ENCODE measurements around the gene ACBD6.

GRCh38 chr1:180431683-180432082 is 70.7 kb downstream of the ACBD6 start:
- TF ChIP-seq, protein P1, sequence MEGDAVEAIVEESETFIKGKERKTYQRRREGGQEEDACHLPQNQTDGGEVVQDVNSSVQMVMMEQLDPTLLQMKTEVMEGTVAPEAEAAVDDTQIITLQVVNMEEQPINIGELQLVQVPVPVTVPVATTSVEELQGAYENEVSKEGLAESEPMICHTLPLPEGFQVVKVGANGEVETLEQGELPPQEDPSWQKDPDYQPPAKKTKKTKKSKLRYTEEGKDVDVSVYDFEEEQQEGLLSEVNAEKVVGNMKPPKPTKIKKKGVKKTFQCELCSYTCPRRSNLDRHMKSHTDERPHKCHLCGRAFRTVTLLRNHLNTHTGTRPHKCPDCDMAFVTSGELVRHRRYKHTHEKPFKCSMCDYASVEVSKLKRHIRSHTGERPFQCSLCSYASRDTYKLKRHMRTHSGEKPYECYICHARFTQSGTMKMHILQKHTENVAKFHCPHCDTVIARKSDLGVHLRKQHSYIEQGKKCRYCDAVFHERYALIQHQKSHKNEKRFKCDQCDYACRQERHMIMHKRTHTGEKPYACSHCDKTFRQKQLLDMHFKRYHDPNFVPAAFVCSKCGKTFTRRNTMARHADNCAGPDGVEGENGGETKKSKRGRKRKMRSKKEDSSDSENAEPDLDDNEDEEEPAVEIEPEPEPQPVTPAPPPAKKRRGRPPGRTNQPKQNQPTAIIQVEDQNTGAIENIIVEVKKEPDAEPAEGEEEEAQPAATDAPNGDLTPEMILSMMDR (IDR thresholded peaks at IDR 0.05): no peak
- no peak for TF ChIP-seq POLR2AphosphoS5 (IDR thresholded peaks at IDR 0.05; ENCODE audit: low read depth, low read length)
- TF ChIP-seq, protein P2, sequence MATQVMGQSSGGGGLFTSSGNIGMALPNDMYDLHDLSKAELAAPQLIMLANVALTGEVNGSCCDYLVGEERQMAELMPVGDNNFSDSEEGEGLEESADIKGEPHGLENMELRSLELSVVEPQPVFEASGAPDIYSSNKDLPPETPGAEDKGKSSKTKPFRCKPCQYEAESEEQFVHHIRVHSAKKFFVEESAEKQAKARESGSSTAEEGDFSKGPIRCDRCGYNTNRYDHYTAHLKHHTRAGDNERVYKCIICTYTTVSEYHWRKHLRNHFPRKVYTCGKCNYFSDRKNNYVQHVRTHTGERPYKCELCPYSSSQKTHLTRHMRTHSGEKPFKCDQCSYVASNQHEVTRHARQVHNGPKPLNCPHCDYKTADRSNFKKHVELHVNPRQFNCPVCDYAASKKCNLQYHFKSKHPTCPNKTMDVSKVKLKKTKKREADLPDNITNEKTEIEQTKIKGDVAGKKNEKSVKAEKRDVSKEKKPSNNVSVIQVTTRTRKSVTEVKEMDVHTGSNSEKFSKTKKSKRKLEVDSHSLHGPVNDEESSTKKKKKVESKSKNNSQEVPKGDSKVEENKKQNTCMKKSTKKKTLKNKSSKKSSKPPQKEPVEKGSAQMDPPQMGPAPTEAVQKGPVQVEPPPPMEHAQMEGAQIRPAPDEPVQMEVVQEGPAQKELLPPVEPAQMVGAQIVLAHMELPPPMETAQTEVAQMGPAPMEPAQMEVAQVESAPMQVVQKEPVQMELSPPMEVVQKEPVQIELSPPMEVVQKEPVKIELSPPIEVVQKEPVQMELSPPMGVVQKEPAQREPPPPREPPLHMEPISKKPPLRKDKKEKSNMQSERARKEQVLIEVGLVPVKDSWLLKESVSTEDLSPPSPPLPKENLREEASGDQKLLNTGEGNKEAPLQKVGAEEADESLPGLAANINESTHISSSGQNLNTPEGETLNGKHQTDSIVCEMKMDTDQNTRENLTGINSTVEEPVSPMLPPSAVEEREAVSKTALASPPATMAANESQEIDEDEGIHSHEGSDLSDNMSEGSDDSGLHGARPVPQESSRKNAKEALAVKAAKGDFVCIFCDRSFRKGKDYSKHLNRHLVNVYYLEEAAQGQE (IDR thresholded peaks at IDR 0.05; ENCODE audit: insufficient read depth in 1 of 2, low read depth in 2 of 2, low read length in 1 of 2): no peak

Measured in Panc1 (cell line).